ENCODE results near the gene TTLL8. TPM values are rescaled to one million over a fixed set of nuclear protein-coding genes. Genes with fewer than 3 reads are reported as not detected.

The TTLL8 gene
- total RNA-seq, 1 experiment from 2014 or later = not detected

DNA sequence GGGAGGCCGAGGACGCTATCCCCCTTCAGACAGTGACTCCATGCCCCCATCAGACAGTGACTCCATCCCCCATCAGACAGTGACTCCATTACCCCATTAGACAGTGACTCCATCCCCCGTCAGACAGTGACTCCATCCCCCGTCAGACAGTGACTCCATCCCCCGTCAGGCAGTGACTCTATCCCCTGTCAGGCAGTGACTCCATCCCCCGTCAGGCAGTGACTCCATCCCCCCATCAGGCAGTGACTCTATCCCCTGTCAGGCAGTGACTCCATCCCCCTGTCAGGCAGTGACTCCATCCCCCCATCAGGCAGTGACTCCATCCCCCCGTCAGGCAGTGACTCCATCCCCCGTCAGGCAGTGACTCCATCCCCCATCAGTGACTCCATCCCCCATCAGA, 9.1 kb upstream of the TTLL8 start:
- Histone ChIP-seq H3K4ac (ENCODE audit: low read depth, low read length) (no peak overlapping the region), H3K23ac (ENCODE audit: insufficient read length, low read depth, low read length) (no peak overlapping the region), H2BK5ac (ENCODE audit: insufficient read length, low read length) (no peak overlapping the region), H4K8ac (replicated peaks; ENCODE audit: insufficient read length, low read depth, low read length) (no peak overlapping the region), H3K23me2 (ENCODE audit: insufficient read length, low read depth, low read length, poor library complexity, severe bottlenecking) (no peaks in the 10 kb centered on the region), H3K4me2 (ENCODE audit: insufficient read depth, insufficient read length, low read length) (no peak overlapping the region), H2BK120ac (ENCODE audit: low read depth, low read length, poor library complexity, severe bottlenecking) (no peak overlapping the region), H3K27me3 (ENCODE audit: insufficient read depth, low read length) (no peaks in the 10 kb centered on the region), H4K20me1 (ENCODE audit: control insufficient read depth, insufficient read depth, insufficient read length) (no peaks in the 10 kb centered on the region), H2BK15ac (ENCODE audit: low read depth, low read length) (no peak overlapping the region), H2AFZ (ENCODE audit: low read length) (no peak overlapping the region), H3K79me2 (ENCODE audit: insufficient read depth, low read length) (no peaks in the 10 kb centered on the region), H3K4me1 (ENCODE audit: insufficient read depth, low read length) (no peaks in the 10 kb centered on the region), H3T11ph (ENCODE audit: low read length) (no peak overlapping the region), H3K9me3 (ENCODE audit: control insufficient read depth, low read depth, low read length) (no peaks in the 10 kb centered on the region), H4K5ac (ENCODE audit: insufficient read length, low read depth, low read length) (no peak overlapping the region), H3K56ac (ENCODE audit: insufficient read length, low read depth, low read length) (no peak overlapping the region), H2BK12ac (ENCODE audit: insufficient read length, low read depth, low read length) (no peak overlapping the region), H3K79me1 (ENCODE audit: insufficient read depth, low read depth, low read length, poor library complexity, severe bottlenecking) (no peaks in the 10 kb centered on the region), H2BK20ac (ENCODE audit: low read depth, low read length, poor library complexity, severe bottlenecking) (no peak overlapping the region), H3K14ac (ENCODE audit: insufficient read depth, low read length) (no peak overlapping the region), H3K9ac (ENCODE audit: extremely low read depth, insufficient read length, low read length) (no peak overlapping the region), H3K18ac (ENCODE audit: insufficient read length, low read depth, low read length) (no peak overlapping the region), H2AK5ac (ENCODE audit: insufficient read length, low read length) (no peak overlapping the region), H3K27ac (ENCODE audit: insufficient read length, low read depth, low read length) (no peak overlapping the region), H4K91ac (ENCODE audit: insufficient read length, low read depth, low read length) (no peak overlapping the region)
- H3K27ac Mint-ChIP-seq = no peak overlapping the region
- H3K9me3 Mint-ChIP-seq = peaks cover 0 to 4% of the 10 kb centered on the region in 2 experiments; a peak in 1 of 5 replicates
- H3K36me3 Mint-ChIP-seq (ENCODE audit: insufficient read depth in 1 of 3, low read depth in 3 of 3) = no peaks in the 10 kb centered on the region
- no peak overlapping the region for H3K4me3 Mint-ChIP-seq
- no CpG with 5 or more reads among the region's 8 CpGs for WGBS (ENCODE audit: extremely low coverage, insufficient read length, low lambda C conversion rate)
- DNase-seq = no peak
- TF ChIP-seq CTCF (conservative IDR thresholded peaks at IDR 0.05) = no peak
- 0 out of 4 replicates have a peak, but pooled peaks cover 0 to 3% of the 10 kb centered on the region in 2 experiments for H3K4me1 Mint-ChIP-seq
- H3K27me3 Mint-ChIP-seq (ENCODE audit: low read depth) = peaks cover 2% of the 10 kb centered on the region; the same call in 1 of the 2 replicates
